B cell (primary cell): ENCODE measurements around the gene EMP1.

Source experiments
- CTCF ChIP-seq: fragments of 200-600 bp; IDR thresholded peaks from one replicate; pipeline ENCODE4 v1.8.0; 2022; ENCODE audit warnings: antibody characterized with exemption, mild to moderate bottlenecking
- EZH2 ChIP-seq: IDR thresholded peaks from 2 replicates; pipeline ENCODE4 v1.6.1; 2012; ENCODE audit warnings: borderline replicate concordance, low read depth, mild to moderate bottlenecking, moderate library complexity, low read length; ENCODE audit not compliant: insufficient read depth, poor library complexity, severe bottlenecking

GRCh38 chr12:13248964-13249363, 52.4 kb downstream of the EMP1 start:
- TF ChIP-seq CTCF = no peak
- TF ChIP-seq EZH2 = no peak
